ENCODE data around the gene PHACTR3.

The PHACTR3 gene

GRCh38 chr20:59684685-59685242, 80.4 kb downstream of the PHACTR3 start:
- Histone ChIP-seq H3K4me2 (ENCODE audit: low read length) (no peak overlapping the region), H3K9me2 (replicated peaks; ENCODE audit: control insufficient read depth, low read length) (no peaks in the 10 kb centered on the region), H4K20me1 (ENCODE audit: control insufficient read depth, insufficient read depth, low read depth, low read length) (no peaks in the 10 kb centered on the region), H3K27me3 (ENCODE audit: control insufficient read depth, low read length) (no peaks in the 10 kb centered on the region), H3K4me1 (ENCODE audit: control insufficient read depth, low read length) (no peaks in the 10 kb centered on the region), H3K4me3 (ENCODE audit: low read length) (no peak overlapping the region), H3K79me2 (ENCODE audit: control insufficient read depth, low read length) (no peaks in the 10 kb centered on the region), H3K9me3 (ENCODE audit: control insufficient read depth, insufficient read depth, low read length) (peaks cover 5% of the 10 kb centered on the region; the same call in 1 of the 2 replicates), H3K27ac (ENCODE audit: low read depth, low read length) (no peak overlapping the region), H3K36me3 (ENCODE audit: control insufficient read depth, low read length) (no peaks in the 10 kb centered on the region), H3F3A (ENCODE audit: control insufficient read depth, insufficient read depth) (no peaks in the 10 kb centered on the region)
- TF ChIP-seq CTCF (IDR thresholded peaks at IDR 0.05; ENCODE audit: low read depth, low read length, poor library complexity, severe bottlenecking), result no peak
- TF ChIP-seq EZH2phosphoT487 (IDR thresholded peaks at IDR 0.05; ENCODE audit: borderline replicate concordance, low read length), result no peak

GRCh38 chr20:59686404-59687346, 82.3 kb downstream of the PHACTR3 start:
- no peak for TF ChIP-seq EZH2phosphoT487 (IDR thresholded peaks at IDR 0.05; ENCODE audit: borderline replicate concordance, low read length)
- no peak for TF ChIP-seq CTCF (IDR thresholded peaks at IDR 0.05; ENCODE audit: low read depth, low read length, poor library complexity, severe bottlenecking)
- 0 out of 2 replicates have a peak, but pooled peaks cover 2% of the 10 kb centered on the region for H3K27me3 ChIP-seq (ENCODE audit: control insufficient read depth, low read length)
- peaks cover 5% of the 10 kb centered on the region; the same call in 1 of the 2 replicates for H3K9me3 ChIP-seq (ENCODE audit: control insufficient read depth, insufficient read depth, low read length)
- no peaks in the 10 kb centered on the region for H3K79me2 ChIP-seq (ENCODE audit: control insufficient read depth, low read length)
- no peak overlapping the region for H3K27ac ChIP-seq (ENCODE audit: low read depth, low read length)
- no peak overlapping the region for H3K4me3 ChIP-seq (ENCODE audit: low read length)
- H3K9me2 ChIP-seq (replicated peaks; ENCODE audit: control insufficient read depth, low read length), result no peaks in the 10 kb centered on the region
- no peaks in the 10 kb centered on the region for H3K4me1 ChIP-seq (ENCODE audit: control insufficient read depth, low read length)
- H3K36me3 ChIP-seq (ENCODE audit: control insufficient read depth, low read length), result no peaks in the 10 kb centered on the region
- H3F3A ChIP-seq (ENCODE audit: control insufficient read depth, insufficient read depth), result no peaks in the 10 kb centered on the region
- H4K20me1 ChIP-seq (ENCODE audit: control insufficient read depth, insufficient read depth, low read depth, low read length), result no peaks in the 10 kb centered on the region
- H3K4me2 ChIP-seq (ENCODE audit: low read length), result no peak overlapping the region

- Histone ChIP-seq H3K4me1 (ENCODE audit: control insufficient read depth, low read length) (no peaks in the 10 kb centered on the region), H4K20me1 (ENCODE audit: control insufficient read depth, insufficient read depth, low read depth, low read length) (no peaks in the 10 kb centered on the region), H3K9me2 (replicated peaks; ENCODE audit: control insufficient read depth, low read length) (no peaks in the 10 kb centered on the region), H3K9me3 (ENCODE audit: control insufficient read depth, insufficient read depth, low read length) (peaks cover 5% of the 10 kb centered on the region; the same call in 1 of the 2 replicates), H3K27me3 (ENCODE audit: control insufficient read depth, low read length) (0 out of 2 replicates have a peak, but pooled peaks cover 2% of the 10 kb centered on the region), H3K4me3 (ENCODE audit: low read length) (no peak overlapping the region), H3K27ac (ENCODE audit: low read depth, low read length) (no peak overlapping the region), H3K4me2 (ENCODE audit: low read length) (no peak overlapping the region), H3F3A (ENCODE audit: control insufficient read depth, insufficient read depth) (no peaks in the 10 kb centered on the region), H3K36me3 (ENCODE audit: control insufficient read depth, low read length) (no peaks in the 10 kb centered on the region), H3K79me2 (ENCODE audit: control insufficient read depth, low read length) (no peaks in the 10 kb centered on the region)
- TF ChIP-seq CTCF (IDR thresholded peaks at IDR 0.05; ENCODE audit: low read depth, low read length, poor library complexity, severe bottlenecking) (no peak), EZH2phosphoT487 (IDR thresholded peaks at IDR 0.05; ENCODE audit: borderline replicate concordance, low read length) (no peak)
Measured at GRCh38 chr20:59688356-59688755, 84.0 kb downstream of the PHACTR3 start.
